ENCODE data around the gene FCRLA. TPM values are rescaled to one million over a fixed set of nuclear protein-coding genes. Genes with fewer than 3 reads are reported as not detected.
A peak's percentile ranks its signal among the peaks of the same experiment; 100 is the strongest.

The FCRLA gene
- total RNA-seq, 1 experiment from 2014 or later = 0.25 TPM

- Histone ChIP-seq H4K20me1 (ENCODE audit: insufficient read depth) (no peaks in the 10 kb centered on the region), H3K9me3 (ENCODE audit: control insufficient read depth in 1 of 2, insufficient read depth in 1 of 2, low read depth in 1 of 2, low read length in 2 of 2) (no peaks in the 10 kb centered on the region), H3K9me2 (ENCODE audit: insufficient read depth) (no peaks in the 10 kb centered on the region), H3K4me1 (ENCODE audit: control insufficient read depth in 1 of 2, insufficient read depth in 2 of 2, low read length in 2 of 2) (peaks cover 12 to 52% of the 10 kb centered on the region in 2 experiments), H3K4me2 (ENCODE audit: low read length) (peak within 1 kb of the TSS; percentile 59), H3K36me3 (ENCODE audit: control insufficient read depth in 1 of 2, insufficient read depth in 2 of 2, low read length in 2 of 2) (no peaks in the 10 kb centered on the region), H2AFZ (ENCODE audit: low read depth, low read length, poor library complexity, severe bottlenecking) (peak within 1 kb of the TSS; percentile 10), H3K79me2 (ENCODE audit: insufficient read depth, low read length) (no peaks in the 10 kb centered on the region; the same call in 1 of the 2 replicates), H3K4me3 (replicated peaks in 1 of 2; ENCODE audit: low read depth in 1 of 2, low read length in 2 of 2) (peak within 1 kb of the TSS in 1 of 2 experiments; percentile 8; a peak in 1 of 4 replicates), H3K27ac (ENCODE audit: low read depth, low read length) (no peak within 1 kb of the TSS), H3K9ac (ENCODE audit: low read length) (no peak within 1 kb of the TSS), H3K27me3 (ENCODE audit: insufficient read depth, low read length) (no peaks in the 10 kb centered on the region)
- ATAC-seq (0 out of 2 replicates have a peak, but pooled peaks have one; percentile 3), DNase-seq (ENCODE audit: low read depth, low spot score) (no peak)
- intact Hi-C loops (cut with micrococcal nuclease) = no loop called here
- TF ChIP-seq FOSL1 (IDR thresholded peaks at IDR 0.05; ENCODE audit: low read depth) = no peak
- 0 out of 2 replicates have a peak, but pooled peaks have one; percentile 1 for TF ChIP-seq MAX (IDR thresholded peaks at IDR 0.05)
- RAD21 ChIA-PET (ENCODE audit: low non-redundant PET in 1 of 2, low total read pairs in 2 of 2, uncharacterized antibody in 2 of 2, unreplicated experiment in 2 of 2) = no interaction called here
- CTCF ChIA-PET = no interaction called here
- BruUV-seq (replicated peaks) = no TSS peak
- POLR2A ChIA-PET = no interaction called here
These were observed 14.1 kb downstream of the FCRLA start, which contains the start of gene FCRLB for GRCh38 chr1:161720956-161721737. Gene FCRLB, plus strand, starts transcription at chr1:161721544. Its CDS starts 1,129 bp downstream, at chr1:161722673.

GRCh38 chr1:161721738-161722343 lies 14.8 kb downstream of the FCRLA start:
- intact Hi-C loops (cut with micrococcal nuclease) = no loop called here
- Histone ChIP-seq H3K9me3 (ENCODE audit: control insufficient read depth in 1 of 2, insufficient read depth in 1 of 2, low read depth in 1 of 2, low read length in 2 of 2) (no peaks in the 10 kb centered on the region), H3K4me2 (ENCODE audit: low read length) (peak overlapping the region; percentile 59), H3K4me1 (ENCODE audit: control insufficient read depth in 1 of 2, insufficient read depth in 2 of 2, low read length in 2 of 2) (peaks cover 12 to 55% of the 10 kb centered on the region in 2 experiments), H3K27ac (ENCODE audit: low read depth, low read length) (no peak overlapping the region), H4K20me1 (ENCODE audit: insufficient read depth) (no peaks in the 10 kb centered on the region), H2AFZ (ENCODE audit: low read depth, low read length, poor library complexity, severe bottlenecking) (peak overlapping the region; percentile 10), H3K79me2 (ENCODE audit: insufficient read depth, low read length) (no peaks in the 10 kb centered on the region; the same call in 1 of the 2 replicates), H3K4me3 (replicated peaks in 1 of 2; ENCODE audit: low read depth in 1 of 2, low read length in 2 of 2) (peak overlapping the region in 1 of 2 experiments; percentile 8; a peak in 1 of 4 replicates), H3K36me3 (ENCODE audit: control insufficient read depth in 1 of 2, insufficient read depth in 2 of 2, low read length in 2 of 2) (no peaks in the 10 kb centered on the region), H3K27me3 (ENCODE audit: insufficient read depth, low read length) (no peaks in the 10 kb centered on the region), H3K9me2 (ENCODE audit: insufficient read depth) (no peaks in the 10 kb centered on the region), H3K9ac (ENCODE audit: low read length) (no peak overlapping the region)
- CTCF ChIA-PET = interaction anchor here (1.3 kb wide), 1 partner anchor 17 kb away, joined by 3 read pairs; no protein-coding TSS in a partner anchor
- DNase-seq (ENCODE audit: low read depth, low spot score) (no peak), ATAC-seq (peak; percentile 25; the same call in 1 of the 2 replicates)
- RAD21 ChIA-PET (ENCODE audit: low non-redundant PET in 1 of 2, low total read pairs in 2 of 2, uncharacterized antibody in 2 of 2, unreplicated experiment in 2 of 2) = no interaction called here
- POLR2A ChIA-PET = no interaction called here
- no TSS peak for BruUV-seq (replicated peaks)
- 0 out of 2 replicates have a peak, but pooled peaks have one; percentile 7 for TF ChIP-seq MAX (IDR thresholded peaks at IDR 0.05)
- TF ChIP-seq ELF1 (IDR thresholded peaks at IDR 0.05; ENCODE audit: borderline replicate concordance, low read depth) = no peak
- TF ChIP-seq EZH2 (IDR thresholded peaks at IDR 0.05) = no peak
- no peak for TF ChIP-seq EGR1 (IDR thresholded peaks at IDR 0.05; ENCODE audit: low read depth)
- 0 out of 2 replicates have a peak, but pooled peaks have one; percentile 27 for TF ChIP-seq SP1 (IDR thresholded peaks at IDR 0.05; ENCODE audit: low read depth)
- peak; percentile 37; the same call in 1 of the 2 replicates for TF ChIP-seq CBX3 (IDR thresholded peaks at IDR 0.05; ENCODE audit: low read depth)
- peak; percentile 5 for TF ChIP-seq TCF7L2 (IDR thresholded peaks at IDR 0.05; ENCODE audit: borderline replicate concordance, extremely low read depth, insufficient read depth, insufficient read length)
- no peak for TF ChIP-seq YY1 (IDR thresholded peaks at IDR 0.05; ENCODE audit: extremely low read depth, insufficient replicate concordance, low read depth, low read length)
- TF ChIP-seq POLR2AphosphoS5 (IDR thresholded peaks at IDR 0.05; ENCODE audit: low read depth, low read length) = no peak
- TF ChIP-seq FOSL1 (IDR thresholded peaks at IDR 0.05; ENCODE audit: low read depth) = peak; percentile 30; the same call in 1 of the 2 replicates
- TF ChIP-seq ZFX (IDR thresholded peaks at IDR 0.05) = no peak
- TF ChIP-seq SIN3A (IDR thresholded peaks at IDR 0.05; ENCODE audit: low read depth) = no peak
